Stomach (tissue), 4 donors: ENCODE results near the gene USP16.

ENCODE experiments used
- EP300 ChIP-seq: sonication (generic); formaldehyde crosslinking; IDR thresholded peaks from one replicate; pipeline ENCODE4 v1.6.1; 2017; ENCODE audit warnings: antibody characterized with exemption
- POLR2A ChIP-seq, 4 donors: fragments of 450-650 bp; IDR thresholded peaks; one replicate each; pipeline ENCODE4 v1.6.1; 2016; ENCODE audit warnings: antibody characterized with exemption in 4 of 4, control low read depth in 2 of 4, mild to moderate bottlenecking in 1 of 4, moderate library complexity in 1 of 4

DNA sequence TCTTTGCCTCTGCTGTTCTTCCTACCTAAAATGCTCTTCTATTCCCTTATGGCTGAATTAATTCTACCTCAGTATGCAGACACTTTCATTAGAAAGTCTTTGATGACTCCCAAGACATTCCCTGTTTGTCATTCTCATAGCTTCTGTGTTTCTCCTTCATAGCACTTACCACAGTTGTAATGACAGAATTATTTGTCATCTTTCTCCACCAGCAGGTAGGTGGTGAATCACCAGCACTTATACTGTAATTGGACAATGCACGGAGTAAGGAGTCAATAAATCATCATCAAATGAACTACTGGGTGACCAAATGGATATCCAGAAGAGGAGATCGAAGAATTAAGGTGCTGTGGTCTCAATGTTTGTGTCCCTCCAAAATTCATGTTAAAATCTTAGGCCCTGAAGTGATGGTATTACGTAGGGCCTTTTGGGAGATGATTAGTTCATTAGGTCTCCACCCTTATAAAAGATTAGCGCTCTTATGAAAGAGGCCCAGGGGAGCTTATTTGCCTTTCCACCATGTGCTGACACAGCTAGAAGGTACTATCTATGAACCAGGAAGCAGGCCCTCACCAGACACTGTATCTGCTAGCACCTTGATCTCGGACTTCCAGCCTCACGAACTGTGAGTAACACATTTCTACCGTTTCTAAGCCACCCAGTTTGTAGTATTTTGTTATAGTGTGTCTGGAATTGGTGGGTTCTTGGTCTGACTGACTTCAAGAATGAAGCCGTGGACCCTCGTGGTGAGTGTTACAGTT, 51.4 kb downstream of the USP16 start:
- TF ChIP-seq EP300 (no peak), POLR2A (IDR thresholded peaks at IDR 0.05) (no peak)
